ENCODE data around the gene CST3.

Gene CST3

GRCh38 chr20:23601715-23602114 lies 36.0 kb downstream of the CST3 start:
- DNase-seq (ENCODE audit: low read depth) = no peak

- no peak for DNase-seq (ENCODE audit: low read depth)
Observed at GRCh38 chr20:23598481-23598880, 39.3 kb downstream of the CST3 start.

GRCh38 chr20:23596579-23597250 lies 41.0 kb downstream of the CST3 start:
- DNase-seq (ENCODE audit: low read depth) = no peak

- DNase-seq (ENCODE audit: low read depth) = no peak
Observed at GRCh38 chr20:23595941-23596340, 41.8 kb downstream of the CST3 start.

- DNase-seq (ENCODE audit: low read depth) = no peak
Observed at GRCh38 chr20:23588434-23589403, 49.0 kb downstream of the CST3 start.

- no peak for DNase-seq (ENCODE audit: low read depth)
Observed at GRCh38 chr20:23587631-23588030, 50.1 kb downstream of the CST3 start.

- DNase-seq (ENCODE audit: low read depth) = no peak
Observed at GRCh38 chr20:23586735-23587525, 50.8 kb downstream of the CST3 start.

GRCh38 chr20:23585808-23586734 lies 51.7 kb downstream of the CST3 start:
- no peak for DNase-seq (ENCODE audit: low read depth)

GRCh38 chr20:23585449-23585807 lies 52.3 kb downstream of the CST3 start:
- DNase-seq (ENCODE audit: low read depth) = no peak

GRCh38 chr20:23584434-23585199 lies 53.1 kb downstream of the CST3 start:
- DNase-seq (ENCODE audit: low read depth) = no peak
